KOPT-K1 (cell line): Measurements from ENCODE around the gene VPS26C.
"Not testable (repeated sequence)": the region's sequence is repeated elsewhere in the genome, so short reads cannot be mapped to it uniquely, and the experiment has no call there.

Experiments used
- H3K27ac ChIP-seq: fragments of 200-600 bp; sonication (generic); 2 replicates; pipeline ENCODE4 v1.5.1; 2016; ENCODE audit warnings: antibody characterized with exemption, mild to moderate bottlenecking, low read depth, low read length; ENCODE audit not compliant: poor library complexity, severe bottlenecking
- H3K36me3 ChIP-seq: fragments of 200-600 bp; sonication (generic); 2 replicates; pipeline ENCODE4 v1.5.1; 2017; ENCODE audit warnings: antibody characterized with exemption, mild to moderate bottlenecking, low read length, moderate library complexity; ENCODE audit not compliant: insufficient read depth
- H3K9me3 ChIP-seq: fragments of 200-600 bp; sonication (generic); 2 replicates; pipeline ENCODE4 v1.5.1; 2017; ENCODE audit warnings: antibody characterized with exemption, low read length, mild to moderate bottlenecking; ENCODE audit not compliant: insufficient read depth, poor library complexity, severe bottlenecking

VPS26C gene

GRCh38 chr21:37267269-37268185 is at the start of gene VPS26C:
Gene VPS26C (minus strand): TSS chr21:37267334. CDS start chr21:37267294, 40 bp downstream.
- Histone ChIP-seq H3K36me3 (peaks cover 22% of the 10 kb centered on the region; the same call in 1 of the 2 replicates), H3K9me3 (no peaks in the 10 kb centered on the region), H3K27ac (peak within 1 kb of the TSS; percentile 100)

DNA sequence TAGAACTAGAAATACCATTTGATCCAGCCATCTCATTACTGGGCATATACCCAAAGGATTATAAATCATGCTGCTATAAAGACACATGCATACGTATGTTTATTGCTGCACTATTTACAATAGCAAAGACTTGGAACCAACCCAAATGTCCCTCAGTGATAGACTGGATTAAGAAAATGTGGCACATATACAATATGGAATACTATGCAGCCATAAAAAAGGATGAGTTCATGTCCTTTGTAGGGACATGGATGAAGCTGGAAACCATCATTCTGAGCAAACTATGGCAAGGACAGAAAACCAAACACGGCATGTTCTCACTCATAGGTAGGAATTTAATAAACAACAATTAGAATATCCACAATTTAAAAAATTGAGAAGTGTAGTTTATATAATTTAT is 48.9 kb upstream of the VPS26C start:
- not testable (repeated sequence) for H3K9me3 ChIP-seq, H3K36me3 ChIP-seq, H3K27ac ChIP-seq

DNA sequence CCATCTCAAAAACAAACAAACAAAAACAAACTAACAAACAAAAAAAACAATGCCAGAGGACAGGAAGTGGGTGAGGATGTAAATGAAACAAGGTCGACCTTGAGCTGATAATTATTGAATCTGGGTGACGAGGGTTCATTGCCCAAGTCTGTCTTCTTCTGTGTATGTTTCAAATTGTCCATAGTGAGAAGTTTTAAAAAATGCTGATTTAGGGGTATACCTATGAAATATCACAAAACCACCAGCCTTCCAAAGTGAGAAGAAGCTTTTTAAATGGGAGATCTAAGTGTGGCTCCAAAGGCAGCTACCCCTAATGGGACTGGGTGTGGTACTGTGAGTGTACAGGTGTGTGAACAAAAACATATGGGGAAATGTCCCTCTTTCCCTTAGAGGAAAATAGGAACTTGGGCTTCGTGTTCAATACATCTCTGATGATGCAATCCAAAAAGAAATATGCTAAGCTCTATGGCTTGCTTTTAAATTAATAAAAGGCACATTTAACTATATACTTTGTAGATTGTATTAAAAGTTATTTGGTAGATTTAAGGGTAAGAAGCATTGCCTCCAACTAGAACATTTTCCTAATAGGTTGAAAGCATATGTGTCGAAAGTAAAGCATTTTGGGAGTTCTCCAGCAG is 33.1 kb upstream of the VPS26C start:
- H3K27ac ChIP-seq = no peak overlapping the region
- no peaks in the 10 kb centered on the region for H3K36me3 ChIP-seq
- H3K9me3 ChIP-seq = no peaks in the 10 kb centered on the region

DNA sequence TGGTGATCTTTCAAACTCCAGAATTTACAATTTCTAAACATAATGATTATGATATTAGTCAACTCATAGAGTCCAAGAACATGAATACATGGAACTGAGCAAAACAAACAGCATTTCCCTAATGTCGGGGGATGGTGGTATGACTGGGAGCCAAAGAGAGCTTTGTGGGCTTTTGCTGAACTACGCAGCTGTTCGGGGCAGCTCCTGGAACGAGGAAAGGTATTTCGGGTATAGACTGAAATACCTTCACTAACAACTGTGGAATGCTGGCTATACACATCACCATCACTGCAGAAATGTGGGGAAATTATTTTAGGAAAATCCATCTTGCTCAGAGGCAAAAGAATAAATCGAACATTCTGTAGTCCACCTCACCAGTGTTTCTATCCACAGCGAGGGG is 30.2 kb upstream of the VPS26C start:
- H3K9me3 ChIP-seq = no peaks in the 10 kb centered on the region
- no peak overlapping the region for H3K27ac ChIP-seq
- H3K36me3 ChIP-seq = no peaks in the 10 kb centered on the region

- Histone ChIP-seq H3K36me3 (no peaks in the 10 kb centered on the region), H3K9me3 (no peaks in the 10 kb centered on the region), H3K27ac (no peak overlapping the region)
These were observed 27.5 kb upstream of the VPS26C start for GRCh38 chr21:37294679-37295078.

DNA sequence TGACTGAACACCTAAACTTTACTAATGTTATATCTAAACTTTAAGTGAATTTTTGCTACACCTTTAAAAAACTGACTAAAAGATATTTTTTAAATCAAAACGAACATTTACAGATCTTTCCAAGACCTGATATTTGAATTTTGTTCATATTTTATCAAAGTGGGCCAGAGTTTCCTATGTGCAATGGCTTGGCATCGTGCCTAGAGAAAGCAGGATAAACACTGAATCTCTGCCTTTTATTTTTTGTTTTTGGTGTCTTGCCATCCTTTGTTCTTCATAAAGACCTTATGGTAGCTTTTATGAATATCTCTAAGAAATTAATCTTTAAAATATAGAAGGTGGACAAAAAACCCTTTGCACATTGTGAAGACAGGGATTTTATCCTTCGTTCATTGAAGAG is 25.8 kb upstream of the VPS26C start:
- Histone ChIP-seq H3K36me3 (no peaks in the 10 kb centered on the region), H3K9me3 (no peaks in the 10 kb centered on the region), H3K27ac (no peak overlapping the region)

- H3K27ac ChIP-seq = no peak overlapping the region
- H3K36me3 ChIP-seq = no peaks in the 10 kb centered on the region
- no peaks in the 10 kb centered on the region for H3K9me3 ChIP-seq
These were observed 24.9 kb upstream of the VPS26C start for GRCh38 chr21:37292041-37292440.

- H3K36me3 ChIP-seq, H3K27ac ChIP-seq, H3K9me3 ChIP-seq: not testable (repeated sequence)
These were observed 16.1 kb upstream of the VPS26C start for GRCh38 chr21:37283191-37283710.

- not testable (repeated sequence) for H3K36me3 ChIP-seq, H3K27ac ChIP-seq
These were observed 15.5 kb upstream of the VPS26C start for GRCh38 chr21:37282602-37283001.

GRCh38 chr21:37281993-37282392 is 14.9 kb upstream of the VPS26C start:
- no peaks in the 10 kb centered on the region for H3K36me3 ChIP-seq
- no peak overlapping the region for H3K27ac ChIP-seq
- peaks cover 9% of the 10 kb centered on the region for H3K9me3 ChIP-seq

More at GRCh38 chr21:37282602-37283001, 15.5 kb upstream of the VPS26C start:
- H3K9me3 ChIP-seq = not testable (repeated sequence)

DNA sequence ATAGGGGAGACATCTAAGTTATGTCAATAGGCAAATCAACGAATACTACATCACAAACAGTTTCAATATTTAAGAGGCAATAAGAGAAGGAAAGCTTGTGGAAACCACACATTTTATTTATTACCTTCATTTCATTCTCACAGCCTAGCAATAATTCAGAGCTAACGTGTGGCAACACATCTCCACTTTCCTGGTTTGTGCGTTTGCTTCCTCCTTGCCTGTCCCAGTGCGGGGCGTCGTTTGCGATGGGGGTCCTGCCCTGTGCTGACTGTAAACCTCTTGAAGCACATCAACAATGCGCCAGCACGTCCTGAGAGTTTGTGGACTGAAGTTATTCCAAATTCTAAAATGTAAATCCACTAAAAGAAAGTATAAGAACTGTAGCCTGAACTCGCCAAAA is 14.4 kb upstream of the VPS26C start:
- Histone ChIP-seq H3K9me3 (peaks cover 9% of the 10 kb centered on the region), H3K27ac (no peak overlapping the region), H3K36me3 (no peaks in the 10 kb centered on the region)

- not testable (repeated sequence) for H3K36me3 ChIP-seq, H3K27ac ChIP-seq, H3K9me3 ChIP-seq
These were observed 12.1 kb upstream of the VPS26C start for GRCh38 chr21:37279271-37279670.

DNA sequence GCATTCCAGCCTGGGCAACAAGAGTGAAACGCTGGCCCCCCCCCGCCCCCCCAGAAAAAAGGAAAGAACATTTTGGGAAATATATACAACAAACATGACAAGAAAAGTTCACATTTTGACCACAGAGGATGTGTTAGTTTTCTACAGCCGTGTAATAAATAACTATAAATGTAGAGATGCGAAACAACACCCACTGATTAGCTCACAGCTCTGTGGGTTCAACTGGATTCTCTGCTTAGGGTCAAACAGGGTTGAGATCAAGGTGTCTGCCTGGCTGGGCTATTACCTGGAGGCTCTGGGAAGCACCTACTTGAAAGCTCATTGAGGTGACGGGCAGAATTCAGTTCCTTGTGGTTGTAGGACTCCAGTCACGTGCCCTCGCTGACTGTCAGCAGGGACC is 11.1 kb upstream of the VPS26C start:
- H3K9me3 ChIP-seq = peaks cover 9% of the 10 kb centered on the region
- no peaks in the 10 kb centered on the region for H3K36me3 ChIP-seq
- H3K27ac ChIP-seq = no peak overlapping the region

- Histone ChIP-seq H3K9me3 (peaks cover 9% of the 10 kb centered on the region), H3K36me3 (no peaks in the 10 kb centered on the region), H3K27ac (no peak overlapping the region)
These were observed 9.2 kb upstream of the VPS26C start for GRCh38 chr21:37276377-37276776.

- H3K27ac ChIP-seq = no peak overlapping the region
These were observed 7.0 kb upstream of the VPS26C start for GRCh38 chr21:37273911-37274690.

More at GRCh38 chr21:37273911-37274690, 7.0 kb upstream of the VPS26C start:
- Histone ChIP-seq H3K36me3 (no peaks in the 10 kb centered on the region), H3K9me3 (peaks cover 5% of the 10 kb centered on the region)
